Lower lobe of right lung (tissue), 2 donors: ENCODE data around the gene PHF21A. TPM values are rescaled to one million over a fixed set of nuclear protein-coding genes. Genes with fewer than 3 reads are reported as not detected.

Source experiments
- ATAC-seq, 2 donors: fragments of 200-7000 bp; cut with Tn5 transposase; one replicate each; pipeline ENCODE4 v1.9.1; 2020 to 2022; ENCODE audit warnings: mild to moderate bottlenecking in 2 of 2, moderate library complexity in 2 of 2
- DNase-seq: peaks from one replicate; pipeline ENCODE4 v3.0.0-alpha.2; 2020
- H3K27ac ChIP-seq: fragments of 200-600 bp; one replicate; pipeline ENCODE4 v1.8.0; 2022
- H3K27me3 ChIP-seq: fragments of 200-600 bp; one replicate; pipeline ENCODE4 v1.8.0; 2022; ENCODE audit warnings: low read depth
- H3K36me3 ChIP-seq: fragments of 200-600 bp; one replicate; pipeline ENCODE4 v1.8.0; 2022; ENCODE audit warnings: mild to moderate bottlenecking
- H3K4me1 ChIP-seq: fragments of 200-600 bp; one replicate; pipeline ENCODE4 v1.8.0; 2022
- H3K4me3 ChIP-seq: fragments of 200-600 bp; one replicate; pipeline ENCODE4 v1.8.0; 2022; ENCODE audit warnings: mild to moderate bottlenecking
- H3K9me3 ChIP-seq: fragments of 200-600 bp; one replicate; pipeline ENCODE4 v1.8.0; 2022
- intact Hi-C: fragments of 100-400 bp; cut with DNase I; formaldehyde crosslinking; loops from one replicate; pipeline ENCODE4 v1.11.0; 2022
- total RNA-seq: library from RNA; stranded (reverse); fragmentation: NEBNext Ultra II Directional; extraction: Animal tissue kit (Norgen Biotek cat#: 25700); gene quantifications from one replicate; pipeline ENCODE4 v1.2.1, GENCODE V29; 2021
- TF ChIP-seq, protein P1 (sequence below): fragments of 200-600 bp; IDR thresholded peaks from one replicate; pipeline ENCODE4 v1.8.0; 2022; ENCODE audit warnings: antibody characterized with exemption, mild to moderate bottlenecking
- donor health status: DM: no; HTN: yes; CAD: no; lungs with severe emphysema.

Gene PHF21A
- total RNA-seq, 1 donor from 2014 or later, result 48.4 TPM

GRCh38 chr11:46036969-46037368 is 84.3 kb downstream of the PHF21A start:
- ATAC-seq, result no peak
- TF ChIP-seq, protein P1, sequence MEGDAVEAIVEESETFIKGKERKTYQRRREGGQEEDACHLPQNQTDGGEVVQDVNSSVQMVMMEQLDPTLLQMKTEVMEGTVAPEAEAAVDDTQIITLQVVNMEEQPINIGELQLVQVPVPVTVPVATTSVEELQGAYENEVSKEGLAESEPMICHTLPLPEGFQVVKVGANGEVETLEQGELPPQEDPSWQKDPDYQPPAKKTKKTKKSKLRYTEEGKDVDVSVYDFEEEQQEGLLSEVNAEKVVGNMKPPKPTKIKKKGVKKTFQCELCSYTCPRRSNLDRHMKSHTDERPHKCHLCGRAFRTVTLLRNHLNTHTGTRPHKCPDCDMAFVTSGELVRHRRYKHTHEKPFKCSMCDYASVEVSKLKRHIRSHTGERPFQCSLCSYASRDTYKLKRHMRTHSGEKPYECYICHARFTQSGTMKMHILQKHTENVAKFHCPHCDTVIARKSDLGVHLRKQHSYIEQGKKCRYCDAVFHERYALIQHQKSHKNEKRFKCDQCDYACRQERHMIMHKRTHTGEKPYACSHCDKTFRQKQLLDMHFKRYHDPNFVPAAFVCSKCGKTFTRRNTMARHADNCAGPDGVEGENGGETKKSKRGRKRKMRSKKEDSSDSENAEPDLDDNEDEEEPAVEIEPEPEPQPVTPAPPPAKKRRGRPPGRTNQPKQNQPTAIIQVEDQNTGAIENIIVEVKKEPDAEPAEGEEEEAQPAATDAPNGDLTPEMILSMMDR, result no peak
- no peak for DNase-seq
- Histone ChIP-seq H3K36me3 (no peaks in the 10 kb centered on the region), H3K27ac (no peak overlapping the region), H3K4me3 (no peak overlapping the region), H3K9me3 (no peaks in the 10 kb centered on the region), H3K27me3 (no peaks in the 10 kb centered on the region), H3K4me1 (peaks cover 12% of the 10 kb centered on the region)
- intact Hi-C loops, result no loop called here

DNA sequence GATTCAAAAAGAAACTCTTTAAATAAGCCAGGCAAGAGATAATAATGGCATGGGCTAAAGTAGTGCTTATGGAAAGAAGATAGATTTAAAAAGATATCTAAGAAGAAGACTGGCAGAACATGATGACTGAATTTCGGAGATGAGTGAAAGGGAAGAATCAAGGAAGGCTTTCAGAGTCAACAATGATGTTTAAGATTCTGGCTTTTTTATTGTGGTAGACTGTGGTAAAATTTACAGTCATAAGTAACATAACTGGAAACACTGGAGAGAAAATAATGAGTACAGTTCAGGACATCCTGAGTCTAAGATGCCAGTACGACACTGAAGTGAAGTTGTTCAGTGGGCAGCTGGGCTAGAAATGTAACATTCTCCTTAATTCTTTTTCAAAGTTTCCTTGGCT is 85.2 kb downstream of the PHF21A start:
- Histone ChIP-seq H3K36me3 (no peaks in the 10 kb centered on the region), H3K27ac (no peak overlapping the region), H3K27me3 (no peaks in the 10 kb centered on the region), H3K4me1 (peaks cover 12% of the 10 kb centered on the region), H3K9me3 (no peaks in the 10 kb centered on the region), H3K4me3 (no peak overlapping the region)
- DNase-seq (no peak), ATAC-seq (no peak)
- intact Hi-C loops, result no loop called here
- TF ChIP-seq, protein P1, result no peak

- TF ChIP-seq, protein P1, result no peak
- H3K27ac ChIP-seq, result no peak overlapping the region
- H3K4me1 ChIP-seq, result no peaks in the 10 kb centered on the region
- intact Hi-C loops, result no loop called here
- ATAC-seq, result no peak
- no peak overlapping the region for H3K4me3 ChIP-seq
- no peaks in the 10 kb centered on the region for H3K27me3 ChIP-seq
- H3K9me3 ChIP-seq, result no peaks in the 10 kb centered on the region
- DNase-seq, result no peak
- H3K36me3 ChIP-seq, result no peaks in the 10 kb centered on the region
Observed at GRCh38 chr11:46034041-46034440, 87.2 kb downstream of the PHF21A start.

GRCh38 chr11:46026606-46027293 is 94.5 kb downstream of the PHF21A start:
- no peak overlapping the region for H3K27ac ChIP-seq
- ATAC-seq, result no peak
- H3K9me3 ChIP-seq, result no peaks in the 10 kb centered on the region
- TF ChIP-seq, protein P1, result no peak
- H3K36me3 ChIP-seq, result no peaks in the 10 kb centered on the region
- no peak overlapping the region for H3K4me3 ChIP-seq
- DNase-seq, result no peak
- no peaks in the 10 kb centered on the region for H3K27me3 ChIP-seq
- peaks cover 9% of the 10 kb centered on the region for H3K4me1 ChIP-seq
- intact Hi-C loops, result no loop called here

DNA sequence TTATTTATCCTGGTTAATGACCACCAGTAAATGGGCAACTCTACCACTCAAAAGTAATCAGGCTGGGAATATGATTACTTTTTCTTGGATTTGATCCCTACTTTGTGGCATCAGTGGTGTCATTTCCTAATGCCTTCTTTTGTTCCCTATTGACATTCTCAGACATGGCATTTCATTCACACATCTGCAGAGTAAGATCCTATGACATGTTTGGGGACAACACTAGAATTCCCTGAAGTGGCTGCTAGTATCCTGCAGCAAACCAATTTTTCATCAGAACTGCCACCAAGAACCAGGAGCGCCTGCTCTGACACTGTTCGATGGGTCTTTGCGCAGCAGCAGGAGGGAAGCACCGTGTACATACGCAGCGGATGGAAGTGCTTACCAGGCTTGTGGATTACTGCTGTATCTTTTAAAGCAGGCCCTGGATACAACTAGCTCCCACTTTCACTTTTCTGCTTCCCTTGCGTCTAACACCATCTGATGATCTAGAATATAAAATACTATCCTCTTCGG is 101.1 kb downstream of the PHF21A start:
- no peak for DNase-seq
- TF ChIP-seq, protein P1, result no peak
- intact Hi-C loops, result no loop called here

More for the DNA sequence above, 101.1 kb downstream of the PHF21A start:
- Histone ChIP-seq H3K27ac (no peak overlapping the region), H3K9me3 (no peaks in the 10 kb centered on the region), H3K36me3 (peaks cover 9% of the 10 kb centered on the region), H3K27me3 (no peaks in the 10 kb centered on the region), H3K4me3 (no peak overlapping the region), H3K4me1 (no peaks in the 10 kb centered on the region)
- no peak for ATAC-seq
